Measurements from ENCODE around the gene EDN2. TPM values are rescaled to one million over a fixed set of nuclear protein-coding genes. Genes with fewer than 3 reads are reported as not detected.

EDN2 gene
- total RNA-seq, 4 donors from 2014 or later: 0.78 to 3.1 TPM; not detected in 2

DNA sequence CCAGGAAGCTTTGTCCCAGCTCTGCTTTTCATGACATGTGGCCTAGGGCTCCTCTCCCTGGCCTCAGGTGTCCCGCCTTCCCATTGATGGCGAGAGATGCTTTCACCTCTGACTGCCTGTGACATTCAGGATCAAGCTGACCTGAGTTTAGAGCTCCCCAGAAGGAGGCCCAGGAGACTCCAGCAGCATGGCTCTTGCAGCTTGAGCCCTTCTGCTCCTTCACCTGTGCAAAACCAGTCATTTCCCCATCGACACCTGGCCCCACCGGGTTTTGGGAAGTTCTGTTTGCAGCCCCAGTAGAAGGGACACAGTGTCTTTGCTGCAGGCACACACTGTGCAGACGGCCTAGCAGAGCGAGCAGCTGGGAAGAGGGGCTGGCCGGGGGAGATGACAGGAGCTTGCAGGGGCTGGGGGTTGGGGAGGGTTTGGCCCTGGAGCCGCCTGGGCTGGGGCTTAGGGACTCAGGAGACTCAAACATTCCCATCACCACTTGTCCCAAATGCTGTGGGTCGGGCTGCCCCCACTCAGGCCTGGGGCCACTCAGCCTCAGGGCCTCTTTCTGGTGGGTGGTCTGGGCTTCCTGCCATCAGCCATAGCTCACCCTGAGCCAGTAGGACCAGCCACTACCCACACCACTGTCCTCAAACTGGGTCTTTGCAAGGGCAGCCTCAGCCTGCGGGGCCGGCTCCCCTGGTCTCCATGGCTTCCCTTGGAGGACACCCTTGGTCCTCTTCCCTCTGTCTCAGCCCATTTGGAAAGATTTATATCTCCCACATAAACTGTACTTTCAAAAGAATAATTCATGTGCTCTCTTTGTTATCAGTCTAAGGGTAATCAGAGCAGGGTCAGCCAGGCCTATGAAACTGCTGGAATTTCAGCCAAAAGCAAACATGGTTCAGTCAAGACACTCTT, 3.8 kb upstream of the EDN2 start:
- Histone ChIP-seq H3K27ac (peak overlapping the region in 2 of 4 donors; percentile 59 to 64), H3K9me3 (no peaks in the 10 kb centered on the region), H3K4me1 (peaks cover 0 to 52% (median 13%) of the 10 kb centered on the region in 4 donors), H3K36me3 (no peaks in the 10 kb centered on the region), H3K27me3 (no peaks in the 10 kb centered on the region), H3K4me3 (no peak overlapping the region)
- no peak for DNase-seq (ENCODE audit: low spot score in 2 of 2)
- 78 to 81% methylated on average over 10 to 11 of the region's 11 CpGs for WGBS, 2 donors
- peak in 1 of 2 donors; percentile 9 for TF ChIP-seq EP300 (IDR thresholded peaks at IDR 0.05)
- no peak for TF ChIP-seq POLR2A (IDR thresholded peaks at IDR 0.05)

DNA sequence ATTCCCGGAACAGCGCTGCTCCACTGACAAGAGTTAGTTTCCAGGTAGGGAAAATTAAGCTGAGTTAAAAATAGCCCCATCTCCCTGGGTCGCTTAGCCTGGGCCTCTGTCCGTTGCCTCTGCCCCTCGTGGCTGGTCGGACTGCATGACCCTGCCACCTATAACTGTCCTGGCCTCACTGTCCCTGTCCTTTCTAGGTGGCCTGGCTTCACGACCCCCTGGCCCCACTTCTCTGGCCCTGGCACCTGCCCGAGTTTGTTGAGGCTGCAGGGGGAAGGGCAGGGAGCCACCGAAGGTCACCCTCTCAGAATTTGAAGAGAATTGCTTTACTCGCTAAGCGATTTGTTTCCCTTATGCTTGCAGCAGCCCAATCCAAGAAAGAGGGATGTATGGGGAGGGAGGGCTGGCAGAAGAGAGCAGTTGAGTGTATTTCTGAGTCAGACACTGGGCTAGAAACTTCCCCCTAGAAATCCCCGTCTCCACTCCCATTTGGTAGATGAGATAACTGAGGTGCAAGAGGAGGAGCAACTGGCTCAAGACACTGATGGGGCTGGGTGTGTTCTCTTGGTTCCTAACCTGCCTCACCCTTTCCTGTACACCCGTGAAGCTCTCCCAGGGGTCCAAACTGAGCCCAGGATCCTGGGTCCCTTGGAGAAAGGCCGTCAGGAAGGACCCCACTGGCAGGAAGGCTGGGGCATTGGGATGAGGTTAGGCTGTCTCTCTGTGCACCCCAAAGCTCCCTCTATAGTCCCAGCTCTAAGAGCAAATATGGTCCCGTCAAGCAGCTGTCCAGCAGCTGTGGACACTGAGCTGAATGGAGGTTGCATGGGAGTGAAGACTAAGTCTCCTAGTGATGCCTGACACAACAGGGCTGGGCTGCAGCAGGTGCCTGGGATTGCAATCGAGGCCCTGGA, 2.9 kb upstream of the EDN2 start:
- H3K4me3 ChIP-seq: no peak overlapping the region
- peak overlapping the region in 1 of 4 donors; percentile 61 for H3K27ac ChIP-seq
- peaks cover 0 to 52% (median 13%) of the 10 kb centered on the region in 4 donors for H3K4me1 ChIP-seq
- TF ChIP-seq EP300 (IDR thresholded peaks at IDR 0.05) (no peak), POLR2A (IDR thresholded peaks at IDR 0.05) (no peak)
- TF ChIP-seq, protein P1, sequence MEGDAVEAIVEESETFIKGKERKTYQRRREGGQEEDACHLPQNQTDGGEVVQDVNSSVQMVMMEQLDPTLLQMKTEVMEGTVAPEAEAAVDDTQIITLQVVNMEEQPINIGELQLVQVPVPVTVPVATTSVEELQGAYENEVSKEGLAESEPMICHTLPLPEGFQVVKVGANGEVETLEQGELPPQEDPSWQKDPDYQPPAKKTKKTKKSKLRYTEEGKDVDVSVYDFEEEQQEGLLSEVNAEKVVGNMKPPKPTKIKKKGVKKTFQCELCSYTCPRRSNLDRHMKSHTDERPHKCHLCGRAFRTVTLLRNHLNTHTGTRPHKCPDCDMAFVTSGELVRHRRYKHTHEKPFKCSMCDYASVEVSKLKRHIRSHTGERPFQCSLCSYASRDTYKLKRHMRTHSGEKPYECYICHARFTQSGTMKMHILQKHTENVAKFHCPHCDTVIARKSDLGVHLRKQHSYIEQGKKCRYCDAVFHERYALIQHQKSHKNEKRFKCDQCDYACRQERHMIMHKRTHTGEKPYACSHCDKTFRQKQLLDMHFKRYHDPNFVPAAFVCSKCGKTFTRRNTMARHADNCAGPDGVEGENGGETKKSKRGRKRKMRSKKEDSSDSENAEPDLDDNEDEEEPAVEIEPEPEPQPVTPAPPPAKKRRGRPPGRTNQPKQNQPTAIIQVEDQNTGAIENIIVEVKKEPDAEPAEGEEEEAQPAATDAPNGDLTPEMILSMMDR (IDR thresholded peaks at IDR 0.05): no peak
- H3K36me3 ChIP-seq: no peaks in the 10 kb centered on the region
- no peaks in the 10 kb centered on the region for H3K9me3 ChIP-seq
- DNase-seq (ENCODE audit: low spot score in 2 of 2): no peak
- no peaks in the 10 kb centered on the region for H3K27me3 ChIP-seq
- WGBS, 2 donors: 56 to 65% methylated on average over 16 of the region's 16 CpGs

DNA sequence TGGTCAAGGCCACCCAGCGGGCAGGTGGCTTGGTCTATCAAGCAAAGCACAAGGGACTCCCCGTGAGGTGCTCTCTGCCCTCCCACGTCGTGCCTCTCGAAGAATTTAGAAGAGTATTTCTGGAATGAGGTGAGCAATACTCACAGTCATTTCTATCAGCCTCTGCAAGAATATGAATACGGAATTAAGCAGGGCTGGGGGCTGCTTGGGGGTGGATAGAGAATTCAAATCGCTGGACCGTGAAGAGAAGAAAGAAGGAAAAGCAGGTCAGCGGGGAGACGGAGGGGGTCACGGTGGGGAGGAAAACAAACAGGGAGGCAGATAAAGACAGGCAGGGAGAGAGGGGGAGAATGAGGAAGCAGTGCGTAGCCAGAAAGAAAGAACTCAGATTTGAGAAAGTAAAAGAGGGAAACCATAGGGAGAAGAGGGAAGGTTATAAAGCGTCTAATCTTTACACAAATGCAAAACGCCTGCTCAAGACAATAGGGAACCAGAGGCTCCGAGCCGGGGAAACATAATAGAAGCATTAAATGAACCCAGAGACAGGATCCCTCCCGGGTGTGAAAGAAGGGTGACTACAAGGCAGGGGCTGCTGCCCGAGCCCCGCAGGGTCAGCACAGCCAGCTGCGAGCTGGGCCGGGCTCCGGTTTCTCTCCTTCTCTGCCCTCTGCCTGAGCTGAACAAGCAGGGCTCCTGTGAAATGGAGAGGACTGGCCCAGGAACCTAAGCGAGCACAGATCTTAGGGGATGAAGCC, 2.1 kb upstream of the EDN2 start:
- DNase-seq (ENCODE audit: low spot score in 2 of 2): no peak
- H3K4me1 ChIP-seq: peaks cover 0 to 52% (median 13%) of the 10 kb centered on the region in 4 donors
- H3K27ac ChIP-seq: peak overlapping the region in 2 of 4 donors; percentile 61 to 67
- H3K36me3 ChIP-seq: no peaks in the 10 kb centered on the region
- H3K4me3 ChIP-seq: no peak overlapping the region
- TF ChIP-seq, protein P1 (IDR thresholded peaks at IDR 0.05): no peak
- TF ChIP-seq EP300 (IDR thresholded peaks at IDR 0.05): no peak
- TF ChIP-seq POLR2A (IDR thresholded peaks at IDR 0.05): no peak
- H3K9me3 ChIP-seq: no peaks in the 10 kb centered on the region
- no peaks in the 10 kb centered on the region for H3K27me3 ChIP-seq
- WGBS, 2 donors: 19 to 29% methylated on average over 23 of the region's 23 CpGs

DNA sequence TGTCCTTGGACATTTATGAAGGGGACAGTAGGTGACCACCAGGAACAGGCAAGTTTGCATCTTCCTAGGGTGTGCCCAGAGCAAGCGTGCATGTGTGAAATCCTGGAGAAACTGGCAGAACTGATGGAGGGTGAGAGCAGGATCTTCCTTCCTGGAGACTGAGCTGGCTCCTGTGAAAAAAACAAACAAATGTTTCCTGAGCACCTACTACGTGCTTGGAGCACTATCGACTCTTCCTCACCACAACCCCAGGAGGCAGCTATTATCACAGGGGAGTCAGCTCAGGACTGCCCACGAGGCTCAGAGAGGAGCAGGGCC, 1.5 kb upstream of the EDN2 start:
- 67 to 78% methylated on average over 4 of the region's 4 CpGs for WGBS, 2 donors
- Histone ChIP-seq H3K36me3 (no peaks in the 10 kb centered on the region), H3K27me3 (no peaks in the 10 kb centered on the region), H3K9me3 (no peaks in the 10 kb centered on the region), H3K4me3 (no peak overlapping the region), H3K4me1 (peaks cover 0 to 52% (median 13%) of the 10 kb centered on the region in 4 donors), H3K27ac (peak overlapping the region in 1 of 4 donors; percentile 61)
- TF ChIP-seq, protein P1 (IDR thresholded peaks at IDR 0.05): no peak
- no peak for TF ChIP-seq EP300 (IDR thresholded peaks at IDR 0.05)
- no peak for TF ChIP-seq POLR2A (IDR thresholded peaks at IDR 0.05)
- DNase-seq (ENCODE audit: low spot score in 2 of 2): no peak

DNA sequence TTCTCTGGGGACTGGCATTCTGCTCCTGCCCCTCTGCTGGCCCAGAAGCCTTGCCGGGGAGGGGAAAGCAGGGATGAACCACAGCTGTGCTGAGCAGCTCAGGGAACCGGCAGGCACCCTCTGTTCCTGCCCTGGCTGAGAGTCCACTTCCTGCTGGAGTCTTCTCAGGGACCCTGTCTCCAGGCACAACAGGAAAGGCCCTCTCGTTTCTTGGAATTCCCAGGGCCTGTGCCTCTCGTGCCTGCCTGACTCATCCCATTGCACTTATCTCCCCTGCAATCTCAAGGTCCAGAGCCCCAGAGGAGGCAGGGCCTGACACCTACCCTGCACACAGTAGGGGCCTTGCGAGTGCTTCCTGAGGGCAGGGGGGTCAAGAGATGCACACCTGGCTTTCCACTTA, 1.1 kb upstream of the EDN2 start:
- no peaks in the 10 kb centered on the region for H3K36me3 ChIP-seq
- DNase-seq (ENCODE audit: low spot score in 2 of 2): no peak
- peak overlapping the region in 1 of 4 donors; percentile 61 for H3K27ac ChIP-seq
- WGBS, 2 donors: 25 to 53% methylated on average over 4 to 5 of the region's 5 CpGs
- H3K27me3 ChIP-seq: no peaks in the 10 kb centered on the region
- no peaks in the 10 kb centered on the region for H3K9me3 ChIP-seq
- no peak overlapping the region for H3K4me3 ChIP-seq
- TF ChIP-seq EP300 (IDR thresholded peaks at IDR 0.05) (no peak), POLR2A (IDR thresholded peaks at IDR 0.05) (no peak)
- TF ChIP-seq, protein P1 (IDR thresholded peaks at IDR 0.05): no peak
- H3K4me1 ChIP-seq: peaks cover 0 to 52% (median 13%) of the 10 kb centered on the region in 4 donors

Measured in tibial nerve (tissue), 4 donors.